HL-60/S4 (cell line): Measurements from ENCODE around the gene LSM14A.

Source experiments
- in situ Hi-C: fragments of 300-500 bp; cut with MboI; formaldehyde crosslinking; loops from 2 replicates; pipeline ENCODE4 v1.14.3; 2022; ENCODE audit warnings: low sequenced_read_pairs

LSM14A gene

GRCh38 chr19:34278783-34279182 lies 106.5 kb downstream of the LSM14A start:
- in situ Hi-C loops, result no loop called here
